Measurements from ENCODE around the gene UBIAD1. TPM values are rescaled to one million over a fixed set of nuclear protein-coding genes. Genes with fewer than 3 reads are reported as not detected.

UBIAD1 gene
- total and polyA plus RNA-seq, 2 of the 4 experiments (the other 2 are of a cell fraction), result 6.3 to 9.5 TPM

DNA sequence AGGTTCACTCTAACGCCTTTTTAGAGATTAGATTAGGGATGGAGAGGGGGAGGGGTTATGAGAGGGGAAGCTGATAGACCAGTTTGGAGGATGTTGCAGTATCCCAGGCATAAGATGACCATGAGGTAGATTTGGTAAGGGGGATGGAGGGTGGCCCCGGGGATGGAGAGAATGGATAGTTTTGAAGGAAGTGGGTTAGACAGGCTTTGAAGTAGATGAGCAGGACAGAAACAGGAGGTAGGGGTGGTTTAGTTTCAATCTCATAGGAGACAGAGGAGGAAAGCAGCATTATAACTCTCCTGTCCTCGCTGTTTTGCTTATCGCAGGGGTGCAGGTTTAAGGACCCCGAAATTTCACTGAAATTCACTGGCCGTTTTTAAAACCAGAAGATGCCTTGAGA lies 11.8 kb downstream of the UBIAD1 start:
- intact Hi-C loops (cut with micrococcal nuclease) (no loop called here), dilution Hi-C loops (cut with HindIII; ENCODE audit: low sequenced_read_pairs, unreplicated experiment) (no loop called here), in situ Hi-C loops (cut with MboI; ENCODE audit: low sequenced_read_pairs) (no loop called here)
- H3K9me1 ChIP-seq (ENCODE audit: insufficient read depth, low read length), result peaks cover 16% of the 10 kb centered on the region
- H2BK120ac ChIP-seq (ENCODE audit: low read depth, low read length), result no peak overlapping the region
- H3K4me3 ChIP-seq (ENCODE audit: insufficient read depth, low read depth, low read length), result no peak overlapping the region
- no peak overlapping the region for H3K9ac ChIP-seq (ENCODE audit: low read depth, low read length)
- peaks cover 14% of the 10 kb centered on the region; the same call in 1 of the 2 replicates for H4K20me1 ChIP-seq (ENCODE audit: insufficient read depth, low read length)
- no peak overlapping the region for H4K91ac ChIP-seq (ENCODE audit: insufficient read depth, low read depth, low read length)
- no peaks in the 10 kb centered on the region for H3K27me3 ChIP-seq (ENCODE audit: control insufficient read depth, insufficient read depth, low read length)
- peaks cover 20 to 30% of the 10 kb centered on the region in 2 experiments for H3K79me1 ChIP-seq (ENCODE audit: low read depth in 1 of 2, low read length in 2 of 2)
- no peak overlapping the region for H2BK5ac ChIP-seq (ENCODE audit: low read depth, low read length, poor library complexity, severe bottlenecking)
- no peak overlapping the region for H3K23ac ChIP-seq (ENCODE audit: low read depth, low read length)
- POLR2A ChIA-PET (ENCODE audit: unreplicated experiment), result no interaction called here
- peaks cover 15% of the 10 kb centered on the region for H3K4me1 ChIP-seq (ENCODE audit: control insufficient read depth, insufficient read depth, low read length)
- H3K14ac ChIP-seq (replicated peaks; ENCODE audit: low read depth, low read length), result no peak overlapping the region
- H2AFZ ChIP-seq (replicated peaks; ENCODE audit: low read length, poor library complexity), result no peak overlapping the region
- peaks cover 4% of the 10 kb centered on the region for H3K36me3 ChIP-seq (ENCODE audit: control insufficient read depth, insufficient read depth, low read length)
- no peak overlapping the region for H3K27ac ChIP-seq (ENCODE audit: insufficient read depth, low read length)
- no peak overlapping the region for H2BK15ac ChIP-seq (ENCODE audit: low read depth, low read length)
- no peak overlapping the region for H3K56ac ChIP-seq (ENCODE audit: extremely low read depth, insufficient read depth, low read length)
- H3K18ac ChIP-seq (ENCODE audit: low read depth, low read length), result no peak overlapping the region
- H3K9me3 ChIP-seq (ENCODE audit: control insufficient read depth, insufficient read depth, low read length), result no peaks in the 10 kb centered on the region
- WGBS, 2 experiments (ENCODE audit: extremely low coverage in 2 of 2, insufficient read length in 1 of 2), result 90% methylated on average over 3 of the region's 6 CpGs; no CpG with 5 or more reads in 1 of the 2 experiments
- no TSS peak for BruUV-seq (replicated peaks)
- H3K4me2 ChIP-seq (ENCODE audit: low read depth, low read length), result no peak overlapping the region
- no peak overlapping the region for H4K5ac ChIP-seq (ENCODE audit: low read depth, low read length)
- H2BK20ac ChIP-seq (ENCODE audit: low read depth, low read length), result no peak overlapping the region
- CTCF ChIA-PET, result no interaction called here
- DNase-seq, result no peak
- no peak overlapping the region for H2AK5ac ChIP-seq (ENCODE audit: low read depth, low read length)
- H3K4ac ChIP-seq (ENCODE audit: low read depth, low read length), result no peak overlapping the region
- TF ChIP-seq, protein P1, sequence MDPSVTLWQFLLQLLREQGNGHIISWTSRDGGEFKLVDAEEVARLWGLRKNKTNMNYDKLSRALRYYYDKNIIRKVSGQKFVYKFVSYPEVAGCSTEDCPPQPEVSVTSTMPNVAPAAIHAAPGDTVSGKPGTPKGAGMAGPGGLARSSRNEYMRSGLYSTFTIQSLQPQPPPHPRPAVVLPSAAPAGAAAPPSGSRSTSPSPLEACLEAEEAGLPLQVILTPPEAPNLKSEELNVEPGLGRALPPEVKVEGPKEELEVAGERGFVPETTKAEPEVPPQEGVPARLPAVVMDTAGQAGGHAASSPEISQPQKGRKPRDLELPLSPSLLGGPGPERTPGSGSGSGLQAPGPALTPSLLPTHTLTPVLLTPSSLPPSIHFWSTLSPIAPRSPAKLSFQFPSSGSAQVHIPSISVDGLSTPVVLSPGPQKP (IDR thresholded peaks at IDR 0.05; ENCODE audit: borderline replicate concordance, low read depth, low read length), result no peak
- TF ChIP-seq, protein P2, sequence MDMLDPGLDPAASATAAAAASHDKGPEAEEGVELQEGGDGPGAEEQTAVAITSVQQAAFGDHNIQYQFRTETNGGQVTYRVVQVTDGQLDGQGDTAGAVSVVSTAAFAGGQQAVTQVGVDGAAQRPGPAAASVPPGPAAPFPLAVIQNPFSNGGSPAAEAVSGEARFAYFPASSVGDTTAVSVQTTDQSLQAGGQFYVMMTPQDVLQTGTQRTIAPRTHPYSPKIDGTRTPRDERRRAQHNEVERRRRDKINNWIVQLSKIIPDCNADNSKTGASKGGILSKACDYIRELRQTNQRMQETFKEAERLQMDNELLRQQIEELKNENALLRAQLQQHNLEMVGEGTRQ (IDR thresholded peaks at IDR 0.05; ENCODE audit: low read depth, low read length), result no peak
- no peak for TF ChIP-seq FOS (IDR thresholded peaks at IDR 0.05; ENCODE audit: low read depth, low read length)
- ATAC-seq (ENCODE audit: low read depth), result no peak
- H4K8ac ChIP-seq (ENCODE audit: low read depth in 2 of 2, low read length in 2 of 2), result no peak overlapping the region
- H2AK9ac ChIP-seq (replicated peaks; ENCODE audit: low read depth, low read length, poor library complexity), result no peak overlapping the region
